DMS53 treated with DMSO at 0.1 percent for 48 hours (cell line): ENCODE measurements around the gene CRYGC.
"Not testable (repeated sequence)": the region's sequence is repeated elsewhere in the genome, so short reads cannot be mapped to it uniquely, and the experiment has no call there.

Source experiments
- DNase-seq: peaks from one replicate; lab custom pipeline; 2025; ENCODE audit not compliant: unreplicated experiment; lab: John Stamatoyannopoulos, UW

CRYGC gene

GRCh38 chr2:208138334-208138733 lies 8.7 kb upstream of the CRYGC start:
- not testable (repeated sequence) for DNase-seq

GRCh38 chr2:208136716-208137094 lies 7.1 kb upstream of the CRYGC start:
- DNase-seq = no peak

GRCh38 chr2:208135794-208136715 lies 6.4 kb upstream of the CRYGC start:
- no peak for DNase-seq

GRCh38 chr2:208134928-208135586 lies 5.4 kb upstream of the CRYGC start:
- no peak for DNase-seq

- no peak for DNase-seq
Measured at GRCh38 chr2:208130712-208131110, 1.1 kb upstream of the CRYGC start.

GRCh38 chr2:208128136-208128535 lies 1.5 kb downstream of the CRYGC start:
- DNase-seq = no peak

GRCh38 chr2:208127090-208127489 lies 2.5 kb downstream of the CRYGC start:
- no peak for DNase-seq

GRCh38 chr2:208125251-208125650 lies 4.4 kb downstream of the CRYGC start:
- no peak for DNase-seq

GRCh38 chr2:208124013-208124715 lies 5.5 kb downstream of the CRYGC start, which contains the start of gene CRYGD:
TSS of gene CRYGD (minus strand) at chr2:208124524. CDS start at chr2:208124473, 51 bp downstream.
- not testable (repeated sequence) for DNase-seq

GRCh38 chr2:208122248-208122647 lies 7.4 kb downstream of the CRYGC start:
- no peak for DNase-seq

GRCh38 chr2:208118918-208119317 lies 10.7 kb downstream of the CRYGC start:
- no peak for DNase-seq

GRCh38 chr2:208117390-208117789 lies 12.2 kb downstream of the CRYGC start:
- not testable (repeated sequence) for DNase-seq

GRCh38 chr2:208112969-208113368 lies 16.7 kb downstream of the CRYGC start:
- DNase-seq = peak; percentile 57

GRCh38 chr2:208112273-208112745 lies 17.3 kb downstream of the CRYGC start:
- not testable (repeated sequence) for DNase-seq

GRCh38 chr2:208103616-208104015 lies 26.0 kb downstream of the CRYGC start:
- no peak for DNase-seq

GRCh38 chr2:208101716-208102631 lies 27.7 kb downstream of the CRYGC start:
- DNase-seq = peak; percentile 57

GRCh38 chr2:208099682-208100470 lies 29.8 kb downstream of the CRYGC start:
- no peak for DNase-seq

- DNase-seq = not testable (repeated sequence)
Measured at GRCh38 chr2:208098701-208099100, 30.9 kb downstream of the CRYGC start.

GRCh38 chr2:208098267-208098666 lies 31.4 kb downstream of the CRYGC start:
- DNase-seq = no peak
